GM19023 (cell line): Measurements from ENCODE around the gene ZRANB1.
"Not testable (repeated sequence)": the region's sequence is repeated elsewhere in the genome, so short reads cannot be mapped to it uniquely, and the experiment has no call there.

Source experiments
- ATAC-seq: cut with Tn5 transposase; IDR thresholded peaks from one replicate; pipeline ENCODE4 v1.9.1; 2021; ENCODE audit warnings: mild to moderate bottlenecking, moderate library complexity; ENCODE audit not compliant: unreplicated experiment

Gene ZRANB1

DNA sequence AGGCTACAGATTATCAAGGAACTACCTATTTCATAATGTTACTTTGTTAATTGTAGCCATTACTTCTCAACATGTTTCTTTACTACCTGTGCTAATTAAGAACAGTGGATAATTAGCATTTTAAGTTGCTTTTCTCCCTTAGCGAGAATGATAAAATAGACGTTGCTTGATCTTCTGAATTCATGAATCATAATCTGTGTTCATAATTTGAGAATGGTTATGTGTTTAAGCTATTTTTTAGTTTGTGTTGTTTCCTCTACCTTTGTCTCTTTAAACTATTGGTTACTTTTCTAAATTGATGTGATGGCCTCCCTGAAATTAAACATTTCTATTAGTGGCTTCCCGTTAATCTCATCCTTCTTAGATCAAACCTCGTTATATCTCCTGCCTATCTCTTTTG is at the start of gene ZRANB1:
Gene ZRANB1 (plus strand): TSS at position 301 of the 400 bp plus-strand sequence. CDS start 371 bp downstream, outside the sequence.
- no peak for ATAC-seq

DNA sequence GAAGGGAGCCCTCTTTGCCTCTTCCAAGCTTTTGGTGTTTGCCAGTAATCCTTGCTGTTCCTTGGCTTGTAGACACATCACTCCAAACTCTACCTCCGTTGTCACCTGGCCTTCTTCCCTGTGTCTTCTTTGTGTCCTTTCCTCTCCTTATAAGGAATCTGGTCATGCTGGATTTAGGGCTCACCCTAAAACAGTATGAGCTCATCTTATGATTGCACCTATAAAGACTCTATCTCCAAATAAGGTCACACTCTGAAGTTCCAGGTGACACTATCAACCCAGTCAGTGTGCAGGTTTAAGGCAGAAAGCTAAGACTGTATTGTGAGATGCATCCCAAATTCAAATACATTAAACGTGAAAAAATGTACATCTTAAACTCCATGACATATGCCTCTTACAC is 49.0 kb upstream of the ZRANB1 start:
- no peak for ATAC-seq

DNA sequence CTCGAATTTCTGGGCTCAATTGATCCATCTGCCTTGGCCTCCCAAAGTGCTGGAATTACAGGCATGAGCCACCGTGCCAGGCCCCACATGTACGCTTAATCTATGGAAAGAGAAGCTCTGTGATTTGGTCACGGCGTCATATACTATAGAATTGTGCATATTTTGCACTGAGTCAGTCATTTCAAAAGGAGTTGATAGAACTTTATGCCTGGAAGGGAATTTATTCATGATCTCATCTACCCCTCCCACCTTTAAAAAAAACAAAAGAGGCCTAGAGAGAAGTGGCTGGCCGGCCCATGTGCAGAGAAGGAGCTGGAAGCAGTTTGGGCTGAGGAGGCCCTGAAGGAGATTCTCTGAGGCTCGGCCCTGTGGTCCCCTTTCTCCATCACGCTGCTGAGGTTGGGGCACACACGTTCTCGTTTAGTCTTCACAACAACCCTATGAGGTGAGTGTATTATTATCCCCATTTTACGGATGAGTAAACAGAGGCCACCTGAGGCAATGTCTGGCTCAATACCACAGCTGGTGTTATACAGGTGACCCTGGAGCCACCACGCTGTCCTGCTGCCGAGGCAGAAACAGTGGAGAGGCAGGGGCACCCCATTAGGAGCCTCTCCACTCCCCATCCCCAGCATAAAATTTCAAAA is 47.2 kb upstream of the ZRANB1 start:
- no peak for ATAC-seq

DNA sequence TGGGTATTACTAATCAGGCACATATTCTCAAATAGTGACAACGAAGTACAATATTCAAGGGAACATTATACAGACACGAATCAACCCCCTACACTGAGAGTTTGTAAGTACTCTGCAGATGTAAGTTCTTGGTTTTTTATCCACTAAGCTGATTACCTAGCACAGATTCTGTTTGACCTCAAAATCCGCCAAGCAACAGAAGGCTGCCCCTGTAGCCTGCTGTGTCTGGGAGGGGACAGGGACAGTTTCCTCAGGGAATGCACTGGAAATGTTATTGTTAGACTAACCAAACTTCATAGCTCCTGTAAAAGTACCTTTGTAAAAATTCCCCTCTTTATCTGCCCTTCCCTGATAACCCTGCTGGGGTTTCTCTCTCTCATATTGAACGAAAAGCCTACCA is 45.2 kb upstream of the ZRANB1 start:
- ATAC-seq: no peak

DNA sequence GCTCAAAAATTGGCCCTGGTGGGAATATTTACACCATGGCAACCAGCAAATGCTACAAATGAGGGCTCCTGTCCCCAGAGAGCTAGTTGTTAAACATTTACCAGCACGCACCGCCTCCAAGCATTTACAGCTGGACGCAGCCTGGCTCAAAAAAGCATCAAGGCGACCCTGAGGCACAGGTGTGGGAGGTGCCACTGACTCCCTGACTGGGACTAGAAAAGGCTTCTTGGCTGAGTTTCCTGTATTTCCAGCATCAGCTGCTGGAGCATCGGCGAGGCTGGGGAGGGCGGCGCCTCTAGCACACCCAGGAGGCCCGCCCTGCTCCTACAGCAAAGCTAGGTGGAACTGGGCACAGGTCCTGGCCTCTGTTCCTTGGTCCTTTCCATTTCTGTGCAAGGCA is 43.5 kb upstream of the ZRANB1 start:
- no peak for ATAC-seq

DNA sequence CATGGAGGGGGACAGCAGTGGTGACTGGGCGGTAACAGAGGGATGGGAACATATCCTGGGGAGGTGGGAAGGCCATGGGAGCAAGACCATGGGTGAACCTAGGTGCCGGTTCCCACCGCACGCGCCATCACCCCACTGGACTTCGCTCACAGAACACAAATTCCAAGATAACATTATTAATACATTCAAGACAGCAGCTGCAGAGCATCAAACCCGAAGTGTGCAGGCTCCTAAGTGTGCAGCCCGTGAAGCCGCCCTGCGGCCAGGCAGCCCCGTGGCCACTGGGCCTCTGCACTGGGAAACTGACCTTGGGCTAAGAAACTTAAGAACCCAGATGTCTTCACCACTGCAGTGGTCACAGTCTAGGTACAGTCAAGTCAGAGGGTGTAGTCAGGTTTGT is 42.8 kb upstream of the ZRANB1 start:
- no peak for ATAC-seq

DNA sequence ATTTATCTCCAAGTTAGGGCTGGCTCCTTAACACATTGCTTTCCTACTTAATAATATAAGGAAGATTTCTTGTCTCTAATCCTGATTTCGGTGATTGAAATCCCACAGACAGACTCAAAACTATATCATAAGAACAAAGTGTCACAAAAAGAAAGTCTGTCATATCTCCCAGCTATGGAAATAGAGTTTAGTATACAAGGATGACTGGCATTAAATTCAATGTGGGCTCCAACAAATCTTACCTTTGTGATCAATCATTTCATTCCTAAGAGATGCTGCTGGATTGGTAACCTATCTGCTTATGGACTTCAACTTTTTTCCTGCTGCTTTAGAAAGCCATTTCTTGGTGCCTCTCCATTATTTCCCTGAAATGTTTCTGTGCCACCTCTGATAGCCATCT is 39.5 kb upstream of the ZRANB1 start:
- no peak for ATAC-seq

DNA sequence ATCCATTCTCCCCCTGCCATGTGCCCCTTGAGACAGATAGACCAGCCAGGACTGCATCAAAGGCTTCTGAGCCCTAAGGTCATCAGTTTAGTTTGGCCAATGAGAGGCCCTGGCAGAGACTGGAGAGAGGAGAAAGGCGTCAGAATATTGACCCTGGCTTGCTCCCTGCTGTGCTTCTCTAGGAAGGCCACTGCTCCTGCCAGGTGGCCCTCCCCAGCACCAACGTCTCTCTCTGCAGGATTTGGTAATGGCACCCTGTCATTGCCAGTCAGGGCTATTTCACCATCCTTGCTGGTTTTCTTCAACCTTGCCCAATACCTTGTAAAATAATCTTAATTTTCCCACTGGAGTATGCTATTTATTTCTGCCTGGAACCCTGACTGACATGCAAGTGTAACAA is 38.8 kb upstream of the ZRANB1 start:
- no peak for ATAC-seq

DNA sequence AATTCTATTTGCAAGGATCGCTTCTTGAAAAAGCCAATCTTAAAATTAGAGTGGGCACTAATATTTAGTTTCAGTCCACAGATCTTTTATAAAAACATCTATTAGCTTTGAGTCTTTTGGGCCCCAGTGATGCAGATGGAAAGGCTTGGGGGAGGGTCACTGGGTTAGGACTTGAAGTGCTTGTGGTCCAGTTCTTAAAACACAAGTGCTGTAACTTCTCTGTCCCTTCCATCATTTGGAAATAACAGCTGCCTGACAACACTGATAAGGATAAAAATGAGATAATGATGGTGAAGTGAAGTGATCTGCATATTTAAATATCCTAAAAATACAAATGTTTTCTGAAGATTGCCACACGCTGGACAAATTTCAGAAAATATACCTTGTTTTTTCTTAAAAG is 37.1 kb upstream of the ZRANB1 start:
- ATAC-seq: no peak

DNA sequence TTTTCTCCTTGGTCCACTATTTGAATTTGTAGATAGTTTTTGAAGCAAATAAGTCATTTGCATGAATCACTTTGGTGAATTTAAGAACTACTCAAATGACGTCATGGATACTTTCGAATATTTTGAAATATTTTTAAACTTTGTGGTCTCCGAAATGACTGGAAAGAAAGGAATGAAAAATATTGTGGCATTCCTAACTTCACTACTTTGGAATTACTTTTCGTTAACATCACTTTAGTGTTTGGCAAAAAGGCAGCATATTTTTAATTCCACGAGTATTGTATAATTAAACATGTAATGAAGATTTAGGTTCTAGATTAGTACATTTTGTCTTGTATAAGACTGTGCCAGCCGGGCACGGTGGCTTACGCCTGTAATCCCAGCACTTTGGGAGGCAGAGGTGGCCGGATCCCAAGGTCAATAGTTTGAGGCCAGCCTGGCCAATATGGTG is 35.3 kb upstream of the ZRANB1 start:
- ATAC-seq: no peak

DNA sequence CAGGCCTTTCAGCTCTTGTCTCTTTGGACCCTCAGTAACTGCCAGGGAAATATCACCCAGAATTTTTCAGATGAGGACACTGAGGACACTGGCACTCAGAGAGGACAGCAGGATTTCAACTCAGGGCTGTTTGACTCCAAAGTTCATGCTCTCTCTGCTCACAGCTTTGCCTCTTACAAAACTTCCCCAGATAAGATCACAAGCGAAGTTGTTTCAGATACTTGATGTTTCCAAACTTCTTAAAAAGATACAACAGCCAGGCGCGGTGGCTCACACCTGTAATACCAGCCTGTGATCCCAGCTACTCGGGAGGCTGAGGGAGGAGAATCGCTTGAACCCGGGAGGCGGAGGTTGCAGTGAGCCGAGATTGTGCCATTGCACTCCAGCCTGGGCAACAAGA is 32.4 kb upstream of the ZRANB1 start:
- ATAC-seq: no peak

DNA sequence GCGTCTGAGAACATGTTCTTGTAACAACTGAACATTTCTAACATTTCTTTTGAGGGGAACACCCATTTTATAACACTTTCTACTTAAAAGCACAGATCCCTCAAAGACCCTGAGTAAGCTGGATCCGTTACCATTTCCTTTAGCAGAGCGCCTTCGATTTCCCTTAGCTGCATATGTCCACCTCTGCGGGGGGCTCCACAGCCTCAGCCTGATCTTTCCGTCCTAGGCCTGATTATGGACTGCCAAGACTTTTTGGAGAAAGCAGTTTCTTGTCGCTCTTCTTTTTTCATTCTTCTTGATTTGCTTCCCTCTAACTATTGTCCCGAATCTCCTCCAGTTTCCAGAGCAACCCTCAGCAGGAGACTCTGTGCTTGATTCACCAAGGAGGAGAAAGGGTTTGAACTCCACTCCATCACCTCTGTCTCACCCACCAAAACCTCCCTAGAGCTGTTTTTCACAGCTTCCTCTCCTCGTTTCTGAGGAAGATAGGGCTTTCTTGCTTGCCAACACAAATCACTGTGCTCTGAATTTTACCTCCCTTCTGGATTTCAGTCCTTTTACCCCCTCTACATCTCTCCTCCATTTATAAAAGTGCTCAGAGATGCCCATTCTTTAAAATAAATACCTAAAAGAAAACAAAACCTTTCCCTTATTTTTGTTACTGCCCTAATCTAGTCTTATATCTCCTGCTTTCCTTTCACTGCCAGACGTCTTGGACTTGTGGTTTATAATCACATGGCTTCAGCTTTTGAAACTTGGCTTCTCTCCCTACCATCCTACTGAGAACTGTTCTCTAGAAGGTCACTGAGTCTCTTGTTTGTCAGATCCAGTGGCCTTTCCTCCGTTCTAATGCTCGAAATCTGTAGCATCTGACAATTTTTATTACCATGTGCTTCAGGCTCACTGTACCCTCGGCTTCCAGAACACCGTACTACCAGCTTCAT is 30.5 kb upstream of the ZRANB1 start:
- ATAC-seq: no peak

DNA sequence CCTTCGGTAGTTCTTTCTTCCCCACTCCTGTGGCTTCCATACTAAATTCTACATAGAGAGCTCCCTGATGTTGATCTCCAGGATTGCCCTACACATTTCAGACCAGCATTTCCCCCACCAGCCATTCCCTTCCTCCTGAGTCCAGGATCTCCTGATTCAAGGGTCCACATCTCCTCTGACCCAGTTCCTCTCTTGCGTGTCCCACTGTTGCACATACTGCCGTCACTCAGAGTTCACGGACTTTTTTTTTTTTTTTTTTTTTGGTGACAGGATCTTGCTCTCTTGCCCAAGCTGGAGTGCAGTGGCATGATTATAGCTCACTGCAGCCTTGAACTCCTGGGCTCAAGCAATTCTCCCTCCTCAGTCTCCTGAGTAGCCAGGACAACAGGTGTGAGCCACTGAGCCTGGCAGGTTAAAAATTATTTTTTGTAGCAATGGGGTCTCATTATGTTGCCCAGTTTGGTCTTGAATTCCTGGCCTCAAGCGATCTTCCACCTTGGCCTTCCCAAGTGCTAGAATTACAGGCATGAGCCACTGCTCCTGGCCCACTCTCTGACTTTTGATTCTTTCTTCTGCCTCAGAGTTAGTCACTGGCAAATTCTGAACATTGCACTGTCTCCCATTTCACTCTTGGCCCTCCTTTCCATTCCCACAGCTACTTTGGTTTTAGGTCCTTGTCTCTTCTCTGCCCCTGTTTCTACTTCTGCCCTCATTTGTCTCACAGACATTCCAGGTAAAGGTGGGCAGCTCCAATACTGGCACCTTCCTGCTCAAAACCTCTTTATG is 29.6 kb upstream of the ZRANB1 start:
- no peak for ATAC-seq

DNA sequence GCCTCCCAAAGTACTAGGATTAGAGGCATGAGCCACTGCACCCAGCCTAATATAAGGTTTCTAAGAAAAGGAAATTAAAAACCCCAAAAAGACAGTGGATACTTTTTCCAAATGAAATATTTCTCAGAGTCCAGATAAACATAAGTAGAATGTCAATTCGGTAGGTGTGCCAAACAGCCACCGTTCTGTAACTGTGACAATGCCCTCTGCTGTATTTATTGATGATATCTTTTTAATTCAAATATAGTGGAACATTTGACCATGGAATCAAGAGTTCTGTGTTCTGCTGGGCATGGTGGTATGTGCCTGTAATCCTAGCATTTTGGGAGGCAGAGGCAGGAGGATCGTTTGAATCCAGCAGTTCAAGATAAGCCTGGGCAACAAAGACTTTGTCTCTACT is 28.8 kb upstream of the ZRANB1 start:
- no peak for ATAC-seq

DNA sequence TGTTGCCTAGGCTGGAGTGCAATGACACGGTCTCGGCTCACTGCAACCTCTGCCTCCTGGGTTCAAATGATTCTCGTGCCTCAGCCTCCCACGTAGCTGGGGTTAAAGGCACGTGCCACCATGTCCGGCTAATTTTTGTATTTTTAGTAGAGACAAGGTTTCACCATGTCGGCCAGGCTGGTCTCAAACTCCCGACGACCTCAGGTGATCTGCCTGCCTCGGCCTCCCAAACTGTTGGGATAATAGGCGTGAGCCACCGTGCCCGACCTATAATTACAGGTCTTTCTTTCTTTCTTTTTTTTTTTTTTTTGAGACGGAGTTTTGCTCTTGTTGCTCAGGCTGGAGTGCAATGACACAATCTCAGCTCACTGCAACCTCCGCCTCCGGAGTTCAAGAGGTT is 27.5 kb upstream of the ZRANB1 start:
- ATAC-seq: not testable (repeated sequence)

DNA sequence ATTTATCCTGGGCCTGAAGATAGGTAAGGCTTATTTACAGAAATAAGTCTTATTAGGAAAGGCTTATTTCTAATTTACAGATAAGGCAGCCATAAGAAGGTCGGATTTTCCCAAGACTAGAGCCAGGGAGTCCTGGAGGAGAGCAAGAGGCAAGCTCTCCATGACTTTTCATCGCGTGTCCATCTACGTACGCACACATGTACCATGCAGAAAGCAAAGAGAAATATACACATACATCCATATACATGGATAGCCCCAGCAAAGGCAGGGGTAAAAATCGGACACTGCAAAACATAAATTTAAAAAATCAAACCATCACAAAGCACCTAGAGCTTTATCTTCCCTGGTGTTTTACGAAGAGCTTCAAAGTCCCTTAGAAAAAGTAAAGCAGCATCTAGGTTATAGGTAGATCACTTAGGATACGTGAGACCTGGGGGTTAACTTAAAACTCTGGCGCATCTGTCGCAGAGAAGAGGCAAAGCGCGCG is 25.8 kb upstream of the ZRANB1 start:
- peak; percentile 2 for ATAC-seq

DNA sequence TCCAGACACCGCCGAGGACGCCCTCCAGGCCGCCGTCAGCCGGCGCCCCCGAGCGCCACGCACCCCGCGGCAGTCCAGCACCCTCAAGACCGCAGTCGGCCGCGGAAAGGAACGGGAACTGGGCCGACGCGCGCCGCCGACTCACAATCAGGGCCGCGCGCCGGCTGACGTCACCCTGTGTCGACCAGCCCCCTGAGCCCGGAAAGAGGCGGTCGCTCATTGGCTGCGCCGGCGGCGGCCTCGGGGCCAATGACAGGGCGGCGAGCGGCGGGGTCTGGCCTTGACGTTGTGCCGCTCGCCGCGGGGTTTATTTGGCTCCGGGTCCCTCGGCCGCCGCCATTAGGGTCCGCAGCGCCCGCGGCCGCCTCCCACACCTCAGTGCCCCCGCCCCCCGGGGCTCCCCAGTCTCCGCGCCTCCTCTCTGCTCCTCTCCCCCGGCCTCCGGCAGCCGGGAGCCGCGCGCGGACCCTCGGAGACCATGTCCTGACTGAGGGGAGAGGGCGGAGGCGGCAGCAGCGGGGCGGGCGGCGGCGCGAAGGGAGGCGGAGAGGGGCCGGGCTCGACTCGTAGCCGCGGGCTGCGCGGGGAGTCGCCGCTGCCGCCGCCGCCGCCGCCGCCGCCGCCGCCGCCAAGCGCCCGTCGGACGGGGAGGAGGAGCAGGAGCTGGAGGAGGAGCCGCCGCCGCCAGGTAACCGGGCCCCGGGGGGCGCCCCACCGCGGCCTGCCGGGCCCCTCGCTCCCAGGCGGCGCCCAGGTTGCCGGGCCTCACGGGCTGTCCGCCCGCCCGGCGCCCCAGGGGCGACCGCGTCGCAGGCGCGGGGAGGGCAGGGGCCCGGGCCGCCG is 25.1 kb upstream of the ZRANB1 start:
- ATAC-seq: peak; percentile 98

DNA sequence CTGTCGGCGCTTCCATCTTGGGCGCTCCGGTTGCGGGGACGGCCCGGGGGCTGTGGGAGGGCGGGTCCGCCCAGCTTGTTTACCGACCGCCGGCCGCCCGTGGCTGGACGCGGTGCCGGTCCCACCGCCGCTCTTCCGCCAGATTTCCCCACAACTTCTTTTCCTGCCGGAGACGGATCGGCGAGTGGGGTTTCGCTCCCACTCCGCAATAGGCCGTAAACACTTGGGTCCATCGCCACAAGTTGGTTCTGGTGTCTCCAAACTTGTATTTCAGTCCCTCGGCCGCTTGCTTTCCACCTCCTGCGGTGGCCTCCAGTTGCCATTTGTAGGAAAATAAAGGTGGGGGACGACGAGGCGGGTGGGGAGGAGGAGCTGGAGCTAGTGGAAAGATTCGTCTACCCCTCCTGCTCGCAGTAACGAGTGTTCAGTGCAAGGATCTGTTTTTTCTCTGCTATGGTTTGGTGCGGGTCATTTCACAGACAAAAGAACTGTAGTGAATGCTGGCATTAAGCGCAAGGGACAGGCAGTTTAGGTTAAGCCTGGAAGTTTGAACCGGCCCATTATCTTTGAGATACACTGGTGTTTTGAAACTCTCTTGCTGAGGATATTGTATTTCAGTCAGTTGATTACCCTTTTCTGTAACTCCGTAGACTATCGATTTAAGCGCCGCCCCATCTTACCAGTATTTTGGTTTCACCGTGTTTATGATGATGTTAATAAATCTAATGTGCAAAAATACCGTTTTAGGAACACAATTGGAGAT is 24.3 kb upstream of the ZRANB1 start:
- peak; percentile 1 for ATAC-seq

DNA sequence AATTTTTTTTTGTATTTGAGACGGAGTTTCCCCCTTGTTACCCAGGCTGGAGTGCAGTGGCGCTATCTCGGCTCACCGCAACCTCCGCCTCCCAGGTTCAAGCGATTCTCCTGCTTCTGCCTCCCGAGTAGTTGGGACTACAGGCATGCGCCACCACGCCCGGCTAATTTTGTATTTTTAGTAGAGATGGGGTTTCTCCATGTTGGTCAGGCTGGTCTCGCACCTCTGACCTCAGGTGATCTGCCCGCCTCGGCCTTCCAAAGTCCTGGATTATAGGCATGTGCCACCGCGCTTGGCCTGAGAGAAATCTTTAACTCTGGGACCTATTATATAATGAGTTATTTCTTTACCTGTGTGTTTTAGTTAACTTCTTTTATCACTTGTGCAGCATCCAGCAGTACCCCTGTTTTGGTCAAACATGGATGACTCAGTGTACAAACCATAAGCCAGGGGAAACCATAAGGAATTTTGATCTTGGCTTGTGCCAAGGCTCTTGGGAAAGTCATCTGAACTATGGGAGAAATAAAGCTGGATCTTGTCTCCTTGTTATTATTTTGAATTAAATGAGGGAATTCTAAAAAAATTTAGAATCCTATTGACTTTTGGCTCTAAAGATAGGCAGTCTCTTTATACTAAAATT is 23.6 kb upstream of the ZRANB1 start:
- ATAC-seq: no peak
